ENCODE measurements around the gene SERPINA9.

The SERPINA9 gene

DNA sequence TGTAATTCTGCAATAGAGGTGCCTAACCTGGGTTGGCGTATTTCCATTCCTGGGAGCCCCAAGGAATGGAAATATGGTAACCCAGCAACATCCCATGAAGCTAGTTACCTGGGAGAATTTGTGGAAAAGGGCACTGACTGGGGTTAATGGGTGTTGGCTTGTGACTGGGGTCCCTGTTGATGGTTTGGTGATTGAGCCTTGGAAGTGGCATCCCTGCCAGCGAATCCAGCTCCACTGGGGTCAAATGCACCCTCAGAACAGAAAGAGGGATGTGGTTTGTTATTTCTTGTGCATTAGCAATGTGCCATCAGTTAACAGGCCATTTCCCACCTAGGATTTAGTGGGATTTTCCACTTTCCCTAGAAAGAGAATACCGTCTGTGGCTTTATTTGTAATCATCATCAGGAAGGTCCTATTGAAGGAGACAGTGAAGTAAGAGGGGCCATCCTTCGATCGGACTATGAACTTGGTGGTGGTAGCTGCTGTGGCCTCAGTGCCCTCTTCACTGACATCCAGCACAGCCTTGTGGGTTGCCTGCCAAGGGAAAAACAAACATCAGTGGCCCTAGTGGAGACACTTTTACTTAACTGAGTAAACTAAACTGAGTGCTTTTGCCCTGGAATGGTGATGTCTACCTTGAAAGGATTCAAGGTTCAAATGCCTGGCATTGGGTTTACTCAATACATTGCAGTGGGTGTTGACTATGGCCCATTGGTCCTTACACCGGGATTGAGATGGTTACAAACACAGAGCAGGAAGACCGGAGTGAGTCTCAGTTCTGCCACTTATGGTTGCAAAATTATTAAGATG is 13.0 kb downstream of the SERPINA9 start:
- DNase-seq (ENCODE audit: low read depth in 2 of 3, low spot score in 1 of 3), result no peak

- no peak for DNase-seq (ENCODE audit: low read depth in 2 of 3, low spot score in 1 of 3)
Measured at GRCh38 chr14:94462219-94462551, 13.8 kb downstream of the SERPINA9 start.

DNA sequence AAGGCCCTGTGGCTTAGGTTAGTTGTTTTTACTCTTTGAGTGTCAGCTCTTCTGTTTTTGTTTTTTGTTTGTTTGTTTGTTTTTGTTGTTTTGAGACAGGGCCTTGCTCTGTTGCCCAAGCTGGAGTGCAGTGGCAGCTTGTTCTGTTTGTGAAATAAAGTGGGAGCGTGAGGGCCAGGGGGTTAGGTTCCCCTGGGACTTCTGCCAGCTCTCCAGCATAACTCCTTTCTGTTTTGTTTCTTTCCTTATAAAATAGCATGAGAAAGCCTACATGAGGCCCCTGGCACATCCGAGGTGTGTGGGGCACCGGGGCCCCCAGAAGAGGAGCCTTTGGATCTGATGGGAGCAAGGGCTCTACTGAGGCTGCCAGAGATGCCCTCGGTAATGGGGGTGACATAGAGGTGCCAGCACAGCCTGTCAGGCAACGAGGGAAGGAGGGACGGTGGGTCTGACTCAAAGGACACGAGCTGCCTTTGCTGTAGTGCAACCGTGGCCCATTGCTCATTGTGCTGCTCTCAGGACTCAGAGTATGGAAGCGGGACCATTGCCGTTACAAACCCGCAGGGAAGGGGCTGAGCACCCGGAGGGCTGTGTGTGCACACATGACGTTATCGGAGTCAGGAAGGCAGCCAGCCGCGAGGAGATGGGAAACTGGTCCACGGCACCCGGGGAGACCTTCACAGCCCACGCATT is 14.3 kb downstream of the SERPINA9 start:
- no peak for DNase-seq (ENCODE audit: low read depth in 2 of 3, low spot score in 1 of 3)

GRCh38 chr14:94460631-94461416 is 15.2 kb downstream of the SERPINA9 start:
- no peak for DNase-seq (ENCODE audit: low read depth in 2 of 3, low spot score in 1 of 3)

- no peak for DNase-seq (ENCODE audit: low read depth in 2 of 3, low spot score in 1 of 3)
Measured at GRCh38 chr14:94458558-94459205, 17.3 kb downstream of the SERPINA9 start.

GRCh38 chr14:94458096-94458495 is 17.9 kb downstream of the SERPINA9 start:
- DNase-seq (ENCODE audit: low read depth in 2 of 3, low spot score in 1 of 3), result no peak

DNA sequence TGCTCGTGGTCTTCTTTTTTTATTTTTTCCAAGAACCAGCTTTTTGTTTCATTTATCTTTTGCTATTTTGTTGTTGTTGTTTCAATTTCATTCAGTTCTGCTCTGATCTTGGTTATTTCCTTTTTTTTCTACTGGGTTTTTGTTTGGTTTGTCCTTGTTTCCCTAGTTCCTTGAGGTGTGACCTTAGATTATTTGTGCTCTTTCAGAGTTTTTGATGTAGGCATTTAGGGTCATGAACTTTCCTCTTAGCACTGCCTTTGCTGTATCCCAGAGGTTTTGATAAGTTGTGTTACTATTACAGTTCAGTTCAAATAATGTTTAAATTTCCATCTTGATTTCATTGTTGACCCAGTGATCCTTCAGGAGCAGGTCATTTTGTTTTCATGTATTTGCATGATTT is 20.1 kb downstream of the SERPINA9 start:
- no peak for DNase-seq (ENCODE audit: low read depth in 2 of 3, low spot score in 1 of 3)

- no peak for DNase-seq (ENCODE audit: low read depth in 2 of 3, low spot score in 1 of 3)
Measured at GRCh38 chr14:94451826-94452225, 24.2 kb downstream of the SERPINA9 start.

DNA sequence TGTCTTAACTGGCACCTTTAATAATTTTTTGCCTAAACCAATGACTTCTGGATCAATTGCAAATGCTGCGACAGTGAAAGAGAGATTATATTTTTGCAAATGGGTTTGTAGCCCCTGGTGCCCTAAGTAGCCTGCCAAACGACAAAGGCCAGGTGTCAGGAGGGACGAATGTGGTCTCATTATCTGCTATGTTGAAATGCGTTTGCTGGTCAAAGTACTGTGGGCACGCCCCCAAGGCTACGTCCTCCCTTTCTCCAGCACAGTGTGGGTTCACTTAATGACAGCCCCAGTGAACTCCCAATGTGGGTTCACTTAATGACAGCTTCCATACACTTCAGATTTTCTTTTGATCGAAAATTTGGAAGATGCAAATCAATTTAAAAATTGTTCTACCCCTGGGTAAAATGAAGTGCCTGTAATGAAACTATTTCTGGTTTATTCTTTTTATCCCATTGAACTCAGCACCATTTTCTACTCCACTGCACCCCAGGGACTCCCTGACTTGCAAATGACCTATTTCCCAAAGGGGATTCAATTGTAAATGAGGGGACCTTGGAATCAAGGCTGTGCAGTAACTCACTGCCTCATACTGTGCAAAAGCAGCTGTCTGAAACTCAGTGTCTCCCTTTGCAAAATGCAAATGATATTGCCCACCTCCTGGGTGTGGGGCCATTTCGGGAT is 24.8 kb downstream of the SERPINA9 start:
- DNase-seq (ENCODE audit: low read depth in 2 of 3, low spot score in 1 of 3), result no peak

DNA sequence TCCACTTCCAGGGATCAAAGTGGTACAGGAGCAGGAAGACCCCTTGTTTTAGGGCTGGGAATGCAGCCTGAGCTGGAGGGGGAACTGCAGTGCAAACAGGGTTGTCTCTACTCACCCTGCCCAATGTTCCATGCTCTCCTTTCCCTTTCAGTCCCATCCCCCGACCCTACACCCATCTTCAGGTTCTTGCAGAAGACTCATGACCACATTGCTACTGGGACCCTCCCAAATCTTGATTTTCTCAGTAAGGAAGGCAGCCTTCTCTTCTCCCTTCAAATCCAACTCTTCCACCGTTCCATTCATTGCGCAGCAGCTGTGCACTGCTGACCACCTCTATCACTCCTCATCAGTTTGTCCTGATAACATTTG is 25.3 kb downstream of the SERPINA9 start:
- DNase-seq (ENCODE audit: low read depth in 2 of 3, low spot score in 1 of 3), result no peak

- no peak for DNase-seq (ENCODE audit: low read depth in 2 of 3, low spot score in 1 of 3)
Measured at GRCh38 chr14:94449930-94450329, 26.1 kb downstream of the SERPINA9 start.

DNA sequence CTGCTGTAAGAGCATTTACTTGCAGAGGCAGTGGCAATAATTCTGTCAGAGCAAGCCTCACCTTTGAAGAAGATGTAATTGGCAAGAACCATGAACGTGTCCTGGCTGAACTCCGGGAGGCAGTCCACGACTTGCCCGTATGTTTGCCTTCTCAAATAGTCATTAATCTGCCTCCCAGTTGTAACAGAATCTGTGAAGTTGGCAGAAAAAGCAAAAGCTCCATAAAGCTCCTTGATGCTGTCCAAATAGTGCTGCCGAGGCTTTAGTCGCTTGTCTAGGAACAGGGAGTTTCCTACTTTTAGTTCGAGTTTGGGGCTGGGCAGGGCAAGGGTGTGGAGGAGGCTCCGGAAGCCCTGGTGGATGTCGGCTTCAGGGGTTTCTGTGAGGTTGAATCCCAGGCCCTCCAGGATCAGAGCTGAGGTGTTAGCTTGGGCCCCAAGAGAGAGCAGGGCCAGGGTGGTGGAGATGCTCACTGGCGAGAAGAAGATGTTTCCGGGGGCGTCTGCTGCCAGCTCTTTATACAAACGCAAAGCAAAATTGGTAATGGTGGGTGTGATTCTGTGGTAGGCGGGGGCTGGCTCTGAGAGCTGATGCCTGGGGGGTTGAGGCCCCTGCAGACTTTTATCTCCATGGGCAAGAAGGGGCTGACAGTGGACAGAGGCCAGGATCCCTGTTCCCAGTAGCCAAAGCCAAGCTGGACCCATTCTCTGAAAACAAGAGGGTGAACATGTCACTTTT is 27.8 kb downstream of the SERPINA9 start:
- DNase-seq (ENCODE audit: low read depth in 2 of 3, low spot score in 1 of 3), result no peak

DNA sequence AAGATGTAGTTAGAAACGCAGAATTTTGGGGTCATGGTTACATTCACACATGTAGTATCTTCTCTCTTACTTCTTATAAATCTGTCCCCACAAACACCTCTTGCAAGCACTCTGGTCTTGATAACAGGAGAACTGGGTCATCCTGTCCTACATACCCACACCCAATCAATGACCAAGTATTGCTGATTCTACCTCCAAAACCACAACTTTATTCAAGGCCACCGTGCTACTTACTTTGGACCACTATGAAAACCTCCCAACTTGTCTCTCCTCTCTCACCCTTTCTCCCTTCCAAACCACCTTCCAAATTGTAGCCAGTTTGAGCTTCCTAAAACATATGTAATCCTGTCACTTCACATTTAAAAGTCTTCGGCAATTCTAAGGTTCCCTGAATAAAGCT is 28.8 kb downstream of the SERPINA9 start:
- DNase-seq (ENCODE audit: low read depth in 2 of 3, low spot score in 1 of 3), result no peak

- no peak for DNase-seq (ENCODE audit: low read depth in 2 of 3, low spot score in 1 of 3)
Measured at GRCh38 chr14:94446126-94446525, 29.9 kb downstream of the SERPINA9 start.

DNA sequence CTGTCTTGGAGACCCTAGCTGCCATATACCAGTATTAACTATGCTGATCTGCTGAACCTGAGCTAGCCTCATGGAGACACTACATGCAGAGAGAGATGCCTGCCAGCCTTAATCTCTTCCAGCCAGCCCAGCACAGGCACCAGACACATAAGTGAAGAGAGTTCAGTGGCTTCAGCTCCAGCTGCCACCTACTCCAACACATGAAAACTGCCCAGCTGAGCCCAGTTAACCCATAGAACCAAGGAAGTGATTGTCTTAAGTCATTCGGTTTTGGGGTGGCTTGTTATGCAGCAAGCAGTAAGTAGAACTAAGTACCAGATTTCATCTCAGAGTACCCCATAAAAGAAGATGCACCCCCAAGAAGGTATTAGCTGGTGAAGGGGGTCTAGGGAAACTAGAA is 31.0 kb downstream of the SERPINA9 start:
- DNase-seq (ENCODE audit: low read depth in 2 of 3, low spot score in 1 of 3), result no peak

DNA sequence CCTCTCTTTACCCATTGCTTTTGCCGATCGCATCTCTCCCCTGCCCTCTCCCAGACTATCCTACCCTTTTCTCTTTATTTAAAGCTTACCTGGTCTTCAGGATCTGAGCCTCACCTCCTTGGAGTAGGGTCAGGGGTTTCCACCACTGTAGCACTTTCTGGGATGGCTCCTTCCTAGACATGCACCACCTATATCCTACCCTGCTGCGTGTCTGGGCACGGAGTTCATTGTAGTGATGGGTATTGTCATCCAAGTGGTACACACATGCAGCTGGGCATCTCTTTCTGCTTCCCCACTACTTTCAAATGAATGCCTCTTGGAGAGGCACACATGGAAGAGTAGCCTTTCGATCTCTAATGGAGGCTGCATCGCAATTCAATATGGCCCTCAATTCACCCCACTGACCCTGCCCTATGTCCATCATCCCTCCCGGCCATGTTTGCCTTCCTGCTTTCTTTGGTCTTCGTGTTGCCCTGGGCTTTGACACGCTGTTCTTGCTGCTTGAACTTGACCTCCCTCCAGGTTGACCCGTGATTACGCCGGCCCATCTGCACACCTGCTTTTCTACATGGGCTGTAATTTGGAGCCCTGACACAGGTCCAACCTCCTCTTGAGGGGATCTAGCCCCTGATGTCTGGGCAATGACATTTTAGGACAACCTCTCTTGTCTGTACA is 34.3 kb downstream of the SERPINA9 start:
- DNase-seq (ENCODE audit: low read depth in 2 of 3, low spot score in 1 of 3), result no peak

DNA sequence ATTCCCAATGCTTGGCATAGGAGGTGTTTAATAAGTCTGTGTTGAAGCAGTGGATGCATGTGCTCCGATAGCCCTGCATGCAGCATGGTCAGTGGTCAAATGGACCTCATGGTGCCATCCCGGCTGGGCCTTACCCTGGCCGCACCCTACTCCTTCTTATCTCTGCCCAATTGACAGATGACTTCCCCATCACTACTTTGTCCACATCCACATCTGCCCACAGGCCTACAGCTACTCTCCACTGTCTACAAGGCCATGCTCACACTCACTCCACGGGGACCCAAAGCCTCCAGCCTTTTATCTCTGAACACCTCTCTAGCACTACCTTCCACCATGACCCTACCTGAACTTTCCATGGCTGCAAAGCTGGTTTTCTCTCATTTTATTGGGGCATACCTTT is 34.9 kb downstream of the SERPINA9 start:
- no peak for DNase-seq (ENCODE audit: low read depth in 2 of 3, low spot score in 1 of 3)

DNA sequence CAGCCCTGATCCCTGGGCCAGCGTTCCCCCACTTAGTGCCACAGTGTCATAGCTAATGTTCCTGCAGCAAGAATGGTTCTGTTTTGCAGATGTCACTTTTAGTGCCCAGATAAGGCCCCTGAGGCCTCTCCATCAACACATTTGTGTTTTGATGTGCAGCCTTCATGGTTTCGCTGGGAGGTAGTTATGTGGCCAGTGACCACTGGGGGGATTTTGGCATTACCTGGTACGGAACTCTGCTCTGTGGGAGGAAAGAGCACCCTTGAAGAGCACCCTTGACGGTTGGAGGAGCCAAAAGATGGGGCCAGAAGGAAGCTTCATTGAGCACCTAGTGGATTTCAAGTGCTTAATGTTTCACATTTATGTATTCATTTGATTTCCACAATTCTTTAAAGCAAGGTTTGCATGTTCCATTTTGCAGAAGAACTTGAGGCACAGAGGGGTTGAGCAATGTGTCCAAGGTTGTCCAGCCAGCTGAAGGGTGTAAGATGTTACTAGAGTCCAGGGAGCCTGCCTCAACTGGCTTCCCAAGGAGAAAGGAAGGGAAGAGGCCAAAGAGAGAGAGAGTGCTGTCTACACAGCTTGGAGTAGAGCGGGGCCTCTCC is 36.4 kb downstream of the SERPINA9 start:
- no peak for DNase-seq (ENCODE audit: low read depth in 2 of 3, low spot score in 1 of 3)

GRCh38 chr14:94428610-94429009 is 47.4 kb downstream of the SERPINA9 start:
- no peak for DNase-seq (ENCODE audit: low read depth in 2 of 3, low spot score in 1 of 3)
